ENCODE data around the gene FAM111A.

The FAM111A gene

DNA sequence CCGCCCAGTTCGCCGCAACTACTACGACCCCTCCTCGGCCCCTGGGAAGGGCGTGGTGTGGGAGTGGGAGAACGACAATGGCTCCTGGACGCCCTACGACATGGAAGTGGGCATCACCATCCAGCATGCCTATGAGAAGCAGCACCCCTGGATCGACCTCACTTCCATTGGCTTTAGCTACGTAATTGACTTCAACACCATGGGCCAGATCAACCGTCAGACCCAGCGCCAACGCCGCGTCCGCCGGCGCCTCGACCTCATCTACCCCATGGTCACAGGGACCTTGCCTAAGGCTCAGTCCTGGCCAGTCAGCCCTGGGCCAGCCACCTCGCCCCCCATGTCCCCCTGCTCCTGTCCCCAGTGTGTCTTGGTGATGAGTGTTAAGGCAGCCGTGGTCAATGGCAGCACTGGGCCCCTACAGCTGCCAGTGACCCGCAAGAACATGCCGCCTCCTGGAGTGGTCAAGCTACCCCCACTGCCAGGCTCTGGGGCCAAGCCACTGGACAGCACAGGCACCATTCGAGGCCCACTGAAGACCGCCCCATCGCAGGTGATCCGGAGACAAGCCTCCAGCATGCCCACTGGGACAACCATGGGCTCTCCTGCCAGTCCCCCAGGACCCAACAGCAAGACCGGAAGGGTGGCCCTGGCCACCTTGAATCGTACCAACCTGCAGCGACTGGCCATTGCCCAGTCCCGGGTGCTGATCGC, 39.2 kb downstream of the FAM111A start:
- DNase-seq, result no peak

DNA sequence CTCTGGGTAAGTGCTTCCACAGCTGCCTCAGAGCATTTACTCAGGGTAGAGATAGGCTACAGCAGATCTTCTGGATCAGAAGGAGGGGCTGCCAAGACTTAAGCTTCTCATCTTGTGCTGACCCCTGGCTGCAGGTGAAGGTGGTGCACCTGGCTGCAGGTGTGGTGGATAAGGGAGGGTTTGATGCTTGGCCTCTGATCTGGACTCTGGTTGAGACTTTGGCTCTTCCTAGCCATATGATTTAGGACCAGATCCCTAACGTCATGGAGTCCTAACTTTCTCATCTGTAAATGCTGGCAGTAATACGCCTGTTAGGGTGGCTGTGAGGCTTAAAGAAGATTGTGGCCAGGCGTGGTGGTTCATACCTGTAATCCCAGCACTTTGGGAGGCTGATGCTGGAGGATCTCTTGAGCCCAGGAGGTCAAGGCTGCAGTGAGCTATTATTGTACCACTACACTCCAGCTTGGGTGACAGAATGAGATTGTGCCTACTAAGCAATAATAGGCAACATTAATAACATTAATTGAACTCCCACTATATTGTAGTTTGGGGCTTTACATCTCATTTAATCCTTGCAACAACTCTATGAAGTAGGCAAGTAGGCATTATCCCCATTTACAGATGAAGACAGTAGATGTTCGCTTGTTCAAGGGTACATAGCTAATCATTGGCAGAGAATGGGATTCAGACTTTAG, 39.9 kb downstream of the FAM111A start:
- DNase-seq, result no peak

DNA sequence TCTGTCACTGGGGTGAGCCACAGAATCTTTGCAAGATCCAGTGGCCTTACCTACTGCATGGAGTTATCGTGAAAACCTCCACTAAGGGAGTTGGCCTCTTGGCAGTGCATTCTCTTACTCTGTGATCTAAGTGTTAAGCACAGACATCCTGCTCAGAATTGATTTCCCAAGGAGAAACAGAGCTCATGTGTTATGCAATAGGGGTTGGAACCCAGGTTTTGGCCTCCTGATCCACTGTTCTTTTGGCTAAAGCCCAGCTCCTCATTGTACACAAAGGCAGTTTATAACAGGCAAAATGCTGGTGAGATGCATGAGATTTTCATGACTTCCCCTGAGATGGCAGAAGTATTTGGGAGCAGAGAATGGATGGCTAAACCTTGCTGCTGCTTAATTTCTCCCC, 41.1 kb downstream of the FAM111A start:
- DNase-seq, result no peak

DNA sequence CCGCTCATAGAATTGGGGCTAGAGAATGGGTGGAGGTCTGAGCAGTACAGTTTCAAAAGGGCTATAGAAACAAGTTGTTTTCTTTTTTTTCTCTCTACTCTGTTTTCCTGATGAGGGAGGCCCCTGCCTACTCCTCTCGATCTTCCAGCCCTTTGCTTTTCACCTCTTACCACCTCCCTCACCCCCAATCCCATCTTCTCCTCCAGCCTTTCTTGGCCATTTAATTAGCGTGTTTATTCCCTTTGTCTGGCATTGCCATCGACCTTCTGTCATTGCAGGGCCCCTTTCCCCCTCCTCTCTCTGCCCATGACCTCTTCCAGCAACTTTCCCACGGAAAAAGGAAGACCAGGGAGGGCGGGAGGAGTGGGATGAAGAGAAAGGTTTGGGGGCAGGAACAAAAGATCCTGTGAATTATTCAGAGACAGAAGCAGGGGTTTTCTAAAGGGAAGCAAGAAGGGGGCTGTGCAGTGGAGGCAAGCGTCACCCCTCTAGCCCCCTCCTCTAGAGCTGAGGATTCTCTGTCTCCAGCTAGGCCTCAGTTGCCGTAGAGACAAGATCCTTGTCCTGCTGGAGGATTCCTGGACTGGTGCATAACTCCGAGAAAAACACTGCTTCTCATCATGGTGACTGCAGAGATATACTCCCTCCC, 42.2 kb downstream of the FAM111A start:
- no peak for DNase-seq

DNA sequence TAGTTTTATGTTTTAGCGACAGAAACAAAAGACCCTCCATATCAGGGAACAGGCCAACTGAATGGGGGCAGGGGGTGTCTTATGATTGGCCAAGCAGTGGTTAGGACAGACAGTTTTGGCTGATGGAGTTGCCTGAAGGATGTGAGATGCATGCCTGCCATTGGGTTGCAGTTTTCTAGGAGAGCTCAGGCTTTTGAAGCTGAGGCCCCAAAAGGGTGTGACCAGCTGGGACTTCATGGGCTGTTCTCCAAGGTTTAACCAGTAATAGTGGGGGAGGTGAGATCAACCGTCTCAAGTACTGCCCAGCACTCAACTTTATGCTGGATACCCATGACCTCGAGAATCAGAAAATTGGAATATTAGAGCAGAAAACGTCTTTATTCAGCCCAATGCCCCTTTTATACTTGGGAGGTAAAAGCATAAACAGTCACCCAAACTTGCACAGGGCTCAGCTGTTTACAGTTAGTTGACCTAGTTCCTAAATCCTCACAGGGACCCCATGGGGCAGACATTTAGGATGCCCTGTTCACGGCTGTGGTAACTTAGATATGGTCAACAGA, 42.8 kb downstream of the FAM111A start:
- DNase-seq, result no peak

DNA sequence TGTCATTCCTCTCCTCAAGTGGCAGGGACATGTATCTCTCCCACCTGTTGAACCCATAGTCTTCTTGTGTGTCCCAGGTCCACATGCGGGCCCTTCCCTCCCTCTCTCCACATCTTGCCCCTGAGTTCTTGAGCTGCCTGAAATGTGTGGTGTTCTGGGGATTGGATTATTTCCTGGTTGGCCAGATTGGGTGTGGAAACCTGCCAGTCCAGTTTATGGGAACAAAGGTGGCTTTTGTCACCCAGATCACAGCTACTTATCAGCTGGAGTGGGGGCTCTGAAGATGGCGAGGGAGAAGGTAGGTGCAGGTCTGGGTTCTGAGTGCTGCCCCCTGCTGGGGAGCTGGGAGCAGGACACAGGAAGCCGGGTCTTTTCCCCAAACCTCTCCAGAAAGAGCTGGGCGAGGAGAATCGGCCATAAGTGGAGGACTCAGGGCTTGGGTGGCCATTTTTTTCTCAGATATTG, 43.5 kb downstream of the FAM111A start:
- DNase-seq, result no peak

DNA sequence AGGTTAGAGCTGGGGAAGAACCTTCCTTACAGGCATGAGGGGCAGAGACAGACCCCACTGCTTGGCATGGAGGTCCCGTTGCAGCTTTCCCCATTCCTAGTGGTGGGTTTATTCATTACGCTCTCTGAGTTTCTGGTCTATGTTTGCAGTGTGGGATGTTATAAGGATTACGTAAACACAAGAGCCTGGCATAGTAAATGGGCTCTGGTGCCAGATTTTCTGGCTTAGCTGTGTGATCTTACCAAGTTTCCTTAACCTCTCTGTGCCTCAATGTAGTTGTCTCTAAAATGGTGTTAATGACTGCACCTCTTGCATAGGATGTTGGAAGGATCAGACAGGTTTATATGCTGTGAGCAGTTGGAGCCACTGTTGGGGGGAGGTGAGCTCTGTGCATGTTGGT, 44.4 kb downstream of the FAM111A start:
- no peak for DNase-seq

DNA sequence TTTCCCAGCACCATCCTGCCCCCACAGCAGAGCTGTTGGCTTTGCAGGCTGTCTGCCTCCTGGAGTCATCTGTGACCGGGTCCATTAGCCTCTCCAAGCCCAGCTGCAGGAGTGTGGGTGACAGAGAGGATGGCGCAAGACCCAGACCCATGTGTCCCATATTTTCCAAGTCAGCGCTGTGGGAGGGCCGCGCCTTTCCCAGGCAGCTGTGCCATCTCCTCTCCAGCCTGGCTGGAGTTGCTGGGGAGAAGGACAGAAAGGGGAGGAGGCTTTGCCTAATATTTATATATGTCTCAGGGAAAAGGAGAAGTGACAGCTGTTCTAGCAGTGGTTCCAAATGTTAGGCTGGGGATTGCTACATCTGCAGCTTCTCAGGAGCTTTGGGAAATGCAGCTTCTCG, 44.9 kb downstream of the FAM111A start:
- no peak for DNase-seq

DNA sequence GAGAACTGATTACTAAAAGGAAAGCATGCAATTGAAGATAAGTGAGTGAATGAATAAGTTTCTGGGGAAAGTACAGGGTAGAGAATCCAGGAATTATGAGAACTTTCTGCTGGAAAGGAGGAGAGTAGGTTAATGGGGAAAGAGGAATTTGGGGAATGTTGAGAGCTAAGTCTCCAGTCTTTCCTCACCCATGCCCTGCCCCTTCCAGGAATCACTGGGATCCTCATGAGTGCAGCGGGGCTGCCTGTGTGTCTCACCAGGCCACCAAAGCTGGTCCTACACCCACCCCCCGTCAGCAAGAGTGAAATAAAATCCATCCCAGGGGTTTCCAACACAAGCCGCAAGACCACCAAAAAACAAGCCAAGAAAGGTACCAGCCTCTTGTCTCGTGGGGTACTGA, 46.3 kb downstream of the FAM111A start:
- DNase-seq, result no peak

DNA sequence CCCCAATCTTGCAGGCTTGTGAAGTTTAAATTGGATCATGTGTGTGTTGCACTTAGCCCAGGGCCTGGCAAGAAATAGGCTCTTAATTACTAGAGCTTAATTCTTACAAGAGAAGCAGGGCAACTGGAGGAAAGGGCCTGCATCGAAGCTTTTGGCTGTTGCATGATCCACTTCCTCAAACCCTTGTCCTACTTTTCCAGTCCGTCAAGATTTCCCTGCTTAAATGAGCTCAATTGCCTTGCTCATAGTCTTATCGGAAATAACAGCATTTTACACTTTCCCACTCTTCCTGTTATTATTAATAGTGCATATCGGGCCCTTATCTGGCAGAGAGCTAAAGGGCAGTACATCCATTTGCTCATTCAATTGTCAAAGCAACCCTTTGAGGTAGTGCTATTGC, 47.3 kb downstream of the FAM111A start:
- DNase-seq, result no peak

DNA sequence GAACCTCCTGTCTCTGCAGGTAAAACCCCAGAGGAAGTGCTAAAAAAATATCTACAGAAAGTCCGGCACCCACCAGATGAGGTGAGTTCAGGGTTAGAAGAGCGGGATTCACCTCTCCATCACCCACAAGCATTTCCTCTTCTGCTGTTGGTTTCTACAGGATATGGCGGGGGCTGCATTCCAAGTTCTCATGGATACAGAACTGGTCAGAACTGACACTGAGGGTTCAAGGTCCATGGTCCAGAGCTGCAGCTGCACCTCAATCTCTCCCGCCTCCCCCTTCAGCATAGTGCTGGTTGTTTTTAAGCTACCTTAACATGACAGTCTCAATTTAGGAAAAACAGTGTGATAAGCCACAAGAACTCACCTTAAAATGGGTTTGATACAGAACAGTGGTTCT, 48.4 kb downstream of the FAM111A start:
- no peak for DNase-seq

DNA sequence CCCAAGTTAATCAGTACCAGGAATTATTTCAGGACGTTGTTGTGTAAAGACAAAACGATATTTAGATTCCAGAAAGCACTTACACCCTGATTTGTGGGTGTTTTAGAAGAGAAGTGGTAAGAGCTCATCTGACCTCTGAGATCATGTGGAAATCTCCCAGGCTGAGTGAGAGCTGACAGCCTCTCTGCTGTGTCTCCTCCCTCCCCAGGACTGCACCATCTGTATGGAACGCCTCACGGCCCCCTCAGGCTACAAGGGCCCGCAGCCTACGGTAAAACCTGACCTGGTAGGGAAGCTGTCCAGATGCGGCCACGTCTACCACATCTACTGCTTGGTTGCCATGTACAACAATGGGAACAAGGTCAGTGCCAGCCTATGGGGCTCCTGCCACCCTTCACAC, 49.2 kb downstream of the FAM111A start:
- DNase-seq, result no peak

DNA sequence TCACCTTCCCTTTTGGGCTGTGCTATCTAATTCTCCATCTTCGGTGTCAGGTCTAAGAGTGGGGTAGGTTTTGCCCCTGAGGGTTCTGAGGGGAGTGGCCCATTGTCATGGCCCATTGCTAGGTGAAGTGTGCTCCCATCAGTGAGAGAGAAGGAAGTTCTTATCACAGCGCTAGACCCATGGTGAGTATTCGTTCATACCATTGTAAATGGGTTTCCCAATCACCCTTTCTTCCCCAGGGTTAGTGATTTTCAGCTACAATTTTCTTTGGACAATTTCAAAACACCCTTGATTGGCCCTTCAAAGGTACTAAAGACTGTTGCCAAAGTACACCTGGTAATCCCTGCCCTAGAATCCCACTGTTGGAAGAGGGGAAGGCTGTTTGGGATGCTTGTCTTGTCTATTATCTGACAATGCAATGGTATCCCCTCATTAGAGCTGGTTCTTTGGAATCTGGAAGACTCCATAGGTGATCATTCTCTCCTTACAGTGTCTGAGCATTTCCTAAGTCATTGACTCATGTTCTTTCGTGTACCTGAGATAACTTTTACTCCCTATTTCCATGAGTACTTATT, 49.9 kb downstream of the FAM111A start:
- DNase-seq, result no peak

DNA sequence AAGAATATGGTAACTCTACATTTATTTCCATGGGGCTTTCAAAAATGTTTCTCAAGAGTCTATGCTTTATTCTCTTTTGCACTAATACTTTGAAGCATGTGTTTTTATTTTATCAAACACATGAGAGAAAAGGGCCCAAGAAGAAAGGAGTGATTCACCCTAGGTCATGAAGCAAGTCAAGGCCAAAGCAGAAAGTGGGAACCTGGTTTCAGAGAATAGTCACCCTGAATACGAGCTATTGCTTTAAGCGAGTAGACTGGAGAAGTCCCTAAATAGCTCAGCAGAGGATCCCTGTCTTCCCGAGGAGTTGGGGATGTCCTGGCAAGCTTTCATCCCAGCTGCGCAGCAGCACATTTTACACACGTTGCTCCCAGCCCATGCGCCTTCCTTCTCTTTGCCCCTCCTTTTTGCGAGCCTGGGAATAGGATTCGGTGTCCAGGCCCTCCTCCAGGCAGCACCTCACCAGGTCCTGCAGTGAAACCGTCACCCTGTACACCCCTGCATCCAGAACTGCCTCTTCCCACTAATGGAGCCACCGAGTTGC, 51.0 kb downstream of the FAM111A start:
- no peak for DNase-seq

DNA sequence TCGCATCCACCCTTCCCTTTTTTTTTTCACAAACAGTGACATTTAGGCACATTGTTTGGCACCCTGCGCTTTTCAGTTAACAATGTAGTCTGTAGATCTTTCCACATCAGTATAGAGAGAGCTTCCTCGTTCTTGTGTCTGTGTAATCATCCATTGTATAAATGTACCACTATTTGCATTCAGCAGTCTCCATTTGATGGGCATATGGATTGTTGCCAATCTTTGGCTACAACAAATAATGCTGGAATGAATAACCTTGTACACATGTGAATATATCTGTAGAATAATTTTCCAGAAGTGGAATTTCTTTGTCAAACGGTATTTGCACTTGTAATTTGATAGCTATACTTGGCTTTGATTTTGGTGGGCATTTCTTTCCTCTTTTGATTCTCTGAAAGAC, 52.9 kb downstream of the FAM111A start:
- DNase-seq, result no peak

DNA sequence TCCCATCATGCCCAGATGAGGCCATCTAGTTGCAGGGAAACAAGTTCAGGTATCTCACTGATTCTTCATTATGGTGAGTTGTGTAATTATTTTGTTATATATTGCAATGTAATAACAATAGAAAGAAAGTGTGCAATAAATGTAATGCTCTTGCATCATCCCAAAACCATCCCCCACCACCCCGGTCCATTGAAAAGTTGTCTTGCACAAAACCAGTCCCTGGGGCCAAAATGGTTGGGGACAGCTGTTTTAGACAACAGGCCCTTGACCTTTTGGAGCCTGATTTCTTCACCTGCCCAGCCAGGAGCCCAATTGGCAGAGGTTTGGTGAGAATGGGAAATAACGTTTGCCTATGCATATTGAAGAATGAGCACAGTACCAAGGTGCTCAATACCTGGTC, 54.1 kb downstream of the FAM111A start:
- DNase-seq, result no peak

DNA sequence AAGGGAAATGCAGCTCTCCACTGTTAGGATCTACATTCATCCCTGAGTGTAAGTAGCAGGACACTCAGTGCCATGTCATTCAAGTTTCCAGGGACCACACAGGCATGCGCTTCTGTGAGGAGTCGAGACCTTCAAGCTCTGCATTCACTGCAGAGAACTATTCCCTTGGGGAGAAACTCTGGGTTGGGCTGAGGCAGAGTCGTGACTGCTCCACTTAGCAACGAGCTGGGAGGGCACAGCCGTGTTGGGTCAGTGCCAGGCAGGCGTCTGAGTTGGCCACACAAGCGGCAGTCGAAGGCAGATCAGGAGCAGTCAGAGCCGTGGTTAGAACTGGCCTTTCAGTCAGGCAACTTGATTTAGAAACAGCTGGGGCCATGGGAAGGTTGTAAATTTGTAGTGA, 55.3 kb downstream of the FAM111A start:
- no peak for DNase-seq

DNA sequence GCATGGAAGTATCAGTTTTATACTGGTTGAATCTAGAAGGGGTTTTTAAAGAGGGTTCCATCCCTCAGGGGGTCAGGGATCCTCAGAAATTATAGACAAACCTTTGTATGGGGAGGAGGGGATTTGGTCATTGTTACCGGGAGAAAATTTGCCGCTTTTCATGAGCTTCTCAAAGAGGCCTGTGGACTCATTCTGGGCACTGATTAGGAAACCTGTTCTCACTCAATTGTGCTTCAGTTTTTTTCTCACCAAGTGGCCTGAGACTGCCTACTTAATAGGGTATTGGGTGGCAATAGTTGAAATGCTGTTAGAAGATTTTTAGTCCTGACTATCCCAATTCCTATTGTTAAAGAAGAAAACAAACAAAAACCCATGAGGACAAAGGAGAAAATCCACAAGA, 56.1 kb downstream of the FAM111A start:
- no peak for DNase-seq

DNA sequence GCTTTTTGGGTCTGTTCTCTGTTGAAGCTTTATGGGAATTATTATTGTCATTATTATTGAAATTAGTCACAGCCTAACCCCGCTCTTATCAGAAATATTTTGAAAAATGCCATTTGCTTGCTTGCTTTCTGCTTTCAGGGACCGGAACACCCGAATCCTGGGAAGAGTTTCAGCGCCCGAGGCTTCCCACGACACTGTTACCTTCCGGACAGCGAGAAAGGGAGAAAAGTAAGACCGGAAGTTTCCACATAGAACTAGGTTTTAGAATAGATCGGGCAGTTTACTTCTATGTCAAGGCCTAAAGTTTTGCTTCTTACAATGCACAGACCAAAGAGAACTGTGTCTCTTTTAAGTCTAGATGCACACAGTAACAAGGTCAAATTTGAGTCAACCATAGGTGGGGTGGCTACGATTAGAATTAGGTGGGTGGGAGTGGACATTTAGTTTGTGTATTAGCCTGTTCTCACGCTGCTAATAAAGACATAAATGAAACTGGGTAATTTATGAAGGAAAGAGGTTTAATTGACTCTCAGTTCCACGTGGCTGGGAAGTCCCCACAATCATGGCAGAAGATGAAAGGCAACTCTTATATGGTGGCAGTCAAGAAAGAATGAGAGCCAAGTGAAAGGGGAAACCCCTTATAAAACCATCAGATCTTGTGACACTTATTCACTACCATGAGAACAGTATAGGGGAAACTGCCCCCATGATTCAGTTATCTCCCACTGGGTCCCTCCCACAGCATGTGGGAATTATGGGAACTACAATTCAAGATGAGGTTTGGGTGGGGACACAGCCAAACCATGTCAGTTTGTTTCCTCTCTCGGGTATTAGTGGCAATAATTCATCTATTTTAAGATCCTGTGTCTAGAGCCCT, 57.1 kb downstream of the FAM111A start:
- no peak for DNase-seq

DNA sequence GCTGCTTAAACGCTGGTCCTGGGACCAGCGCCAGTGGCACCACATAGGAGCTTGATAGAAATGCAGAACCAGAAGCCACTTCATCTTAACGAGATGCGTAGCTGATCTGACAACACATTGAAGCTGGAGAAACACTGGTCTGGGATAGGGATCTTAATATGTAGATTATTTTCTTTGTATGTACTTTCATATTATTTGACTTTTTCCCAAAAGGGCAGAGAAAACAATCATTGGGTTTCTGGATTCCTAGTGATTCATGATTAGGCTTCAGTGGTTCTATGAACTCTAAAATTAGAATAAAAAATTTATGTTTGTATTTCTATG, 57.7 kb downstream of the FAM111A start:
- DNase-seq, result no peak

DNA sequence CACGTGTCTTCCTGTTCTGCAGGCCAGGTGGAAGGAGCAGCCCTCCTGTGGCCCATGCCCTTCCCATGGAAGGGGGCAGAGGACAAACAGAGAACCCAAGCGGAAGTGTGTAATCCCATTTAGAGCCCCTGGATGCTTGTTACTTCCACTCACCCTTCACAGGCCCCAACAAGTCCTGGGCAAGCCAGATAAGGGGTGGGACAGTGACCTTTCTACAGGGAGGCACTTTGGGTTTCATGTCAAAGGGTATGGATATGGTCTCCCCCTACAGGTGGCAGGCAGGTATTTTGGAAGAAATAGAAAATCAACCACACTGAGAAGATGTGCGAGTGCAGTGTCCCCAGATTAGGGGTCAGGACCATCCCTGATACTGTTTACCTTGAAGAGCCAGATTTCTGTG, 58.7 kb downstream of the FAM111A start:
- DNase-seq, result no peak
